WTC11 (cell line): ENCODE results near the gene LY6G6C. TPM values are rescaled to one million over a fixed set of nuclear protein-coding genes. Genes with fewer than 3 reads are reported as not detected.
A peak's percentile ranks its signal among the peaks of the same experiment; 100 is the strongest.

ENCODE experiments used
- ATAC-seq: fragments of 200-7000 bp; cut with Tn5 transposase; 2 replicates; pipeline ENCODE4 v1.10.0; 2021; ENCODE audit warnings: mild to moderate bottlenecking, moderate library complexity
- CTCF ChIA-PET: fragments of 300-600 bp; sonication (Branson Sonifier 250); formaldehyde crosslinking; loops from one replicate; lab custom pipeline; 2021; ENCODE audit warnings: antibody characterized with exemption; lab: Charles Lee
- POLR2A ChIA-PET: fragments of 350-600 bp; sonication (Branson Sonifier 250); formaldehyde crosslinking; loops from one replicate; lab custom pipeline; 2021; ENCODE audit warnings: antibody characterized with exemption; lab: Charles Lee
- DNase-seq: peaks from one replicate; pipeline ENCODE4 v3.0.0; 2021; ENCODE audit warnings: low spot score
- H3K27ac Mint-ChIP-seq: 2 replicates; pipeline ENCODE4 v1.8.0; 2021; ENCODE audit warnings: mixed read lengths
- H3K27me3 Mint-ChIP-seq: 2 replicates; pipeline ENCODE4 v1.8.0; 2021; ENCODE audit warnings: low read depth, mild to moderate bottlenecking, moderate library complexity, mixed read lengths
- H3K36me3 Mint-ChIP-seq: 2 replicates; pipeline ENCODE4 v1.8.0; 2021; ENCODE audit warnings: mixed read lengths
- H3K4me1 Mint-ChIP-seq: 2 replicates; pipeline ENCODE4 v1.8.0; 2022; ENCODE audit warnings: mixed read lengths
- H3K4me3 Mint-ChIP-seq: 2 replicates; pipeline ENCODE4 v1.8.0; 2021; ENCODE audit warnings: mild to moderate bottlenecking, moderate library complexity, mixed read lengths
- H3K9me3 Mint-ChIP-seq: 2 replicates; pipeline ENCODE4 v1.8.0; 2021; ENCODE audit warnings: mixed read lengths
- AFF4 ChIP-seq: sonication (generic); formaldehyde crosslinking; IDR thresholded peaks from 2 replicates; pipeline ENCODE4 v1.8.1; 2023; ENCODE audit warnings: mild to moderate bottlenecking, missing genetic modification reagents, borderline replicate concordance
- ATF3 ChIP-seq: sonication (generic); formaldehyde crosslinking; conservative IDR thresholded peaks from 2 replicates; pipeline ENCODE4 v1.8.1; 2022; ENCODE audit warnings: mild to moderate bottlenecking, missing genetic modification reagents
- ETV6 ChIP-seq: sonication (generic); formaldehyde crosslinking; IDR thresholded peaks from 2 replicates; pipeline ENCODE4 v1.8.1; 2022; ENCODE audit warnings: mild to moderate bottlenecking, missing genetic modification reagents
- FOXJ3 ChIP-seq: sonication (generic); formaldehyde crosslinking; IDR thresholded peaks from 2 replicates; pipeline ENCODE4 v1.9.0; 2021; ENCODE audit warnings: missing genetic modification reagents, mild to moderate bottlenecking, borderline replicate concordance
- GRHL2 ChIP-seq: fragments of 250-450 bp; sonication (Bioruptor Pico); IDR thresholded peaks from 2 replicates; pipeline ENCODE4 v1.8.0; 2022; ENCODE audit warnings: mild to moderate bottlenecking, moderate library complexity; ENCODE audit not compliant: insufficient replicate concordance, severe bottlenecking
- GTF2I ChIP-seq: fragments of 250-450 bp; sonication (Bioruptor Pico); conservative IDR thresholded peaks from 2 replicates; pipeline ENCODE4 v1.4.0; 2021; ENCODE audit warnings: mild to moderate bottlenecking
- IRF2 ChIP-seq: sonication (generic); formaldehyde crosslinking; IDR thresholded peaks from 2 replicates; pipeline ENCODE4 v1.8.0; 2022; ENCODE audit warnings: low read depth, missing genetic modification reagents, borderline replicate concordance
- MLX ChIP-seq: sonication (generic); formaldehyde crosslinking; IDR thresholded peaks from 2 replicates; pipeline ENCODE4 v1.8.1; 2023; ENCODE audit warnings: mild to moderate bottlenecking, missing genetic modification reagents, moderate library complexity
- PRDM15 ChIP-seq: sonication (generic); formaldehyde crosslinking; IDR thresholded peaks from 2 replicates; pipeline ENCODE4 v1.8.0; 2022; ENCODE audit warnings: missing genetic modification reagents
- SP1 ChIP-seq: sonication (generic); formaldehyde crosslinking; conservative IDR thresholded peaks from 2 replicates; pipeline ENCODE4 v1.8.1; 2022; ENCODE audit warnings: missing genetic modification reagents
- TEAD4 ChIP-seq: sonication (generic); formaldehyde crosslinking; IDR thresholded peaks from 2 replicates; pipeline ENCODE4 v1.8.0; 2022; ENCODE audit warnings: mild to moderate bottlenecking, missing genetic modification reagents
- TP53 ChIP-seq: sonication (generic); formaldehyde crosslinking; IDR thresholded peaks from 2 replicates; pipeline ENCODE4 v1.8.1; 2023; ENCODE audit warnings: mild to moderate bottlenecking, missing genetic modification reagents
- ZBTB21 ChIP-seq: sonication (generic); formaldehyde crosslinking; IDR thresholded peaks from 2 replicates; pipeline ENCODE4 v1.8.1; 2023; ENCODE audit warnings: mild to moderate bottlenecking, missing genetic modification reagents, borderline replicate concordance
- ZNF121 ChIP-seq: sonication (generic); formaldehyde crosslinking; IDR thresholded peaks from 2 replicates; pipeline ENCODE4 v1.8.0; 2023; ENCODE audit warnings: missing genetic modification reagents
- ZNF138 ChIP-seq: sonication (generic); formaldehyde crosslinking; conservative IDR thresholded peaks from 2 replicates; pipeline ENCODE4 v1.8.1; 2022; ENCODE audit warnings: mild to moderate bottlenecking, moderate library complexity, missing genetic modification reagents
- ZNF232 ChIP-seq: sonication (generic); formaldehyde crosslinking; IDR thresholded peaks from 2 replicates; pipeline ENCODE4 v1.8.0; 2022; ENCODE audit warnings: mild to moderate bottlenecking, missing genetic modification reagents
- ZNF396 ChIP-seq: fragments of 250-450 bp; sonication (Bioruptor Pico); IDR thresholded peaks from 2 replicates; pipeline ENCODE4 v1.8.0; 2021; ENCODE audit warnings: mild to moderate bottlenecking, moderate library complexity, borderline replicate concordance
- total RNA-seq: library from RNA; stranded (reverse); gene quantifications from 3 replicates; pipeline ENCODE4 v1.2.3, GENCODE V29; 2021
- TF ChIP-seq, protein P1 (sequence below): fragments of 250-450 bp; sonication (Bioruptor Pico); IDR thresholded peaks from 2 replicates; pipeline ENCODE4 v2.1.2; 2022; ENCODE audit warnings: mild to moderate bottlenecking, moderate library complexity
- TF ChIP-seq, protein P2 (sequence below): sonication (generic); formaldehyde crosslinking; IDR thresholded peaks from 2 replicates; pipeline ENCODE4 v1.8.0; 2023; ENCODE audit warnings: missing genetic modification reagents
- TF ChIP-seq, protein P3 (sequence below): sonication (generic); formaldehyde crosslinking; IDR thresholded peaks from 2 replicates; pipeline ENCODE4 v1.8.1; 2023; ENCODE audit warnings: mild to moderate bottlenecking, moderate library complexity, missing genetic modification reagents
- TF ChIP-seq, protein P4 (sequence below): fragments of 250-450 bp; sonication (Bioruptor Pico); IDR thresholded peaks from 2 replicates; pipeline ENCODE4 v1.8.0; 2021; ENCODE audit warnings: mild to moderate bottlenecking
- TF ChIP-seq, protein P5 (sequence below): sonication (generic); formaldehyde crosslinking; IDR thresholded peaks from 2 replicates; pipeline ENCODE4 v1.8.0; 2022; ENCODE audit warnings: mild to moderate bottlenecking, missing genetic modification reagents

LY6G6C gene
- total RNA-seq, 1 experiment from 2014 or later: 0.35 TPM

- no peak for TF ChIP-seq TP53 (CRISPR knock-in tag)
- no peak for TF ChIP-seq ZBTB21
- TF ChIP-seq ZNF138 (CRISPR knock-in tag): no peak
- no peak for TF ChIP-seq ZNF232
Measured at GRCh38 chr6:31764198-31764597, 42.7 kb upstream of the LY6G6C start (continued).

DNA sequence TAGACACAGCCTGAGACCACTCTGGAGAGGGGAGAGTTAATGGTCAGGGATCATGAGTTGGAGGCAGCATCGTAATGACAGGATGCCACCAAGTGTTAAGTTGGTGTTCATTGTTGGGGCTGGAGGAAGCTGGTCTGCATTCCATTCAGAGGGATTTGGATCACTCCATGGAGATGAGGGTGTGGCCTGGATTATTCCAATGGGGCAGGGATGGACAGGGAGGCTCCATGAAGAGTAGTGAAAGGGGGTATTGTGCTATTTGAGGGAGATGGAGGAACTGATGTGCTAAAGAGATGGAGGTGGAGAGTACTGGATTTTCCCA lies 42.0 kb upstream of the LY6G6C start:
- Mint-ChIP-seq H3K4me1 (peaks cover 23% of the 10 kb centered on the region), H3K27me3 (no peaks in the 10 kb centered on the region; the same call in 1 of the 2 replicates), H3K9me3 (no peaks in the 10 kb centered on the region), H3K4me3 (no peak overlapping the region), H3K36me3 (peaks cover 22% of the 10 kb centered on the region), H3K27ac (0 out of 2 replicates have a peak overlapping the region, but pooled peaks have one; percentile 7)
- peak; percentile 41 for ATAC-seq
- ChIA-PET POLR2A (interaction anchor here (0.5 to 0.8 kb wide), 2 partner anchors 11 to 82 kb away, joined by 3 read pairs; partner anchors contain the start of gene LY6G5C), CTCF (interaction anchor here (0.8 to 1.3 kb wide), 3 partner anchors 10 to 74 kb away, joined by 3 to 6 read pairs (median 5); no protein-coding TSS in a partner anchor)
- TF ChIP-seq TEAD4 (CRISPR knock-in tag) (no peak), ZNF396 (CRISPR knock-in tag) (no peak), MLX (CRISPR knock-in tag) (no peak), SP1 (CRISPR knock-in tag) (no peak), IRF2 (no peak), ZNF121 (CRISPR knock-in tag) (no peak), FOXJ3 (CRISPR knock-in tag) (no peak), PRDM15 (no peak), ETV6 (CRISPR knock-in tag) (no peak), GRHL2 (no peak), ATF3 (CRISPR knock-in tag) (no peak), GTF2I (CRISPR knock-in tag) (no peak), AFF4 (CRISPR knock-in tag) (no peak)
- TF ChIP-seq, protein P1, sequence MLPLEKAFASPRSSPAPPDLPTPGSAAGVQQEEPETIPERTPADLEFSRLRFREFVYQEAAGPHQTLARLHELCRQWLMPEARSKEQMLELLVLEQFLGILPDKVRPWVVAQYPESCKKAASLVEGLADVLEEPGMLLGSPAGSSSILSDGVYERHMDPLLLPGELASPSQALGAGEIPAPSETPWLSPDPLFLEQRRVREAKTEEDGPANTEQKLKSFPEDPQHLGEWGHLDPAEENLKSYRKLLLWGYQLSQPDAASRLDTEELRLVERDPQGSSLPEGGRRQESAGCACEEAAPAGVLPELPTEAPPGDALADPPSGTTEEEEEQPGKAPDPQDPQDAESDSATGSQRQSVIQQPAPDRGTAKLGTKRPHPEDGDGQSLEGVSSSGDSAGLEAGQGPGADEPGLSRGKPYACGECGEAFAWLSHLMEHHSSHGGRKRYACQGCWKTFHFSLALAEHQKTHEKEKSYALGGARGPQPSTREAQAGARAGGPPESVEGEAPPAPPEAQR: no peak
- TF ChIP-seq, protein P2, sequence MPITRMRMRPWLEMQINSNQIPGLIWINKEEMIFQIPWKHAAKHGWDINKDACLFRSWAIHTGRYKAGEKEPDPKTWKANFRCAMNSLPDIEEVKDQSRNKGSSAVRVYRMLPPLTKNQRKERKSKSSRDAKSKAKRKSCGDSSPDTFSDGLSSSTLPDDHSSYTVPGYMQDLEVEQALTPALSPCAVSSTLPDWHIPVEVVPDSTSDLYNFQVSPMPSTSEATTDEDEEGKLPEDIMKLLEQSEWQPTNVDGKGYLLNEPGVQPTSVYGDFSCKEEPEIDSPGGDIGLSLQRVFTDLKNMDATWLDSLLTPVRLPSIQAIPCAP (CRISPR knock-in tag): no peak
- TF ChIP-seq, protein P3, sequence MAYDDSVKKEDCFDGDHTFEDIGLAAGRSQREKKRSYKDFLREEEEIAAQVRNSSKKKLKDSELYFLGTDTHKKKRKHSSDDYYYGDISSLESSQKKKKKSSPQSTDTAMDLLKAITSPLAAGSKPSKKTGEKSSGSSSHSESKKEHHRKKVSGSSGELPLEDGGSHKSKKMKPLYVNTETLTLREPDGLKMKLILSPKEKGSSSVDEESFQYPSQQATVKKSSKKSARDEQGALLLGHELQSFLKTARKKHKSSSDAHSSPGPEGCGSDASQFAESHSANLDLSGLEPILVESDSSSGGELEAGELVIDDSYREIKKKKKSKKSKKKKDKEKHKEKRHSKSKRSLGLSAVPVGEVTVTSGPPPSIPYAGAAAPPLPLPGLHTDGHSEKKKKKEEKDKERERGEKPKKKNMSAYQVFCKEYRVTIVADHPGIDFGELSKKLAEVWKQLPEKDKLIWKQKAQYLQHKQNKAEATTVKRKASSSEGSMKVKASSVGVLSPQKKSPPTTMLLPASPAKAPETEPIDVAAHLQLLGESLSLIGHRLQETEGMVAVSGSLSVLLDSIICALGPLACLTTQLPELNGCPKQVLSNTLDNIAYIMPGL (CRISPR knock-in tag): no peak
- TF ChIP-seq, protein P4, sequence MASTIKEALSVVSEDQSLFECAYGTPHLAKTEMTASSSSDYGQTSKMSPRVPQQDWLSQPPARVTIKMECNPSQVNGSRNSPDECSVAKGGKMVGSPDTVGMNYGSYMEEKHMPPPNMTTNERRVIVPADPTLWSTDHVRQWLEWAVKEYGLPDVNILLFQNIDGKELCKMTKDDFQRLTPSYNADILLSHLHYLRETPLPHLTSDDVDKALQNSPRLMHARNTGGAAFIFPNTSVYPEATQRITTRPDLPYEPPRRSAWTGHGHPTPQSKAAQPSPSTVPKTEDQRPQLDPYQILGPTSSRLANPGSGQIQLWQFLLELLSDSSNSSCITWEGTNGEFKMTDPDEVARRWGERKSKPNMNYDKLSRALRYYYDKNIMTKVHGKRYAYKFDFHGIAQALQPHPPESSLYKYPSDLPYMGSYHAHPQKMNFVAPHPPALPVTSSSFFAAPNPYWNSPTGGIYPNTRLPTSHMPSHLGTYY: no peak
- TF ChIP-seq, protein P5, sequence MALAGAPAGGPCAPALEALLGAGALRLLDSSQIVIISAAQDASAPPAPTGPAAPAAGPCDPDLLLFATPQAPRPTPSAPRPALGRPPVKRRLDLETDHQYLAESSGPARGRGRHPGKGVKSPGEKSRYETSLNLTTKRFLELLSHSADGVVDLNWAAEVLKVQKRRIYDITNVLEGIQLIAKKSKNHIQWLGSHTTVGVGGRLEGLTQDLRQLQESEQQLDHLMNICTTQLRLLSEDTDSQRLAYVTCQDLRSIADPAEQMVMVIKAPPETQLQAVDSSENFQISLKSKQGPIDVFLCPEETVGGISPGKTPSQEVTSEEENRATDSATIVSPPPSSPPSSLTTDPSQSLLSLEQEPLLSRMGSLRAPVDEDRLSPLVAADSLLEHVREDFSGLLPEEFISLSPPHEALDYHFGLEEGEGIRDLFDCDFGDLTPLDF (CRISPR knock-in tag): no peak
- peak; percentile 33 for DNase-seq
